B cell (primary cell): ENCODE data around the gene CTBP2.

ENCODE experiments used
- EZH2 ChIP-seq: IDR thresholded peaks from 2 replicates; pipeline ENCODE4 v1.6.1; 2012; ENCODE audit warnings: borderline replicate concordance, low read depth, mild to moderate bottlenecking, moderate library complexity, low read length; ENCODE audit not compliant: insufficient read depth, poor library complexity, severe bottlenecking
- TF ChIP-seq, protein P1 (sequence below): fragments of 200-600 bp; IDR thresholded peaks from one replicate; pipeline ENCODE4 v1.8.0; 2022; ENCODE audit warnings: antibody characterized with exemption, mild to moderate bottlenecking

DNA sequence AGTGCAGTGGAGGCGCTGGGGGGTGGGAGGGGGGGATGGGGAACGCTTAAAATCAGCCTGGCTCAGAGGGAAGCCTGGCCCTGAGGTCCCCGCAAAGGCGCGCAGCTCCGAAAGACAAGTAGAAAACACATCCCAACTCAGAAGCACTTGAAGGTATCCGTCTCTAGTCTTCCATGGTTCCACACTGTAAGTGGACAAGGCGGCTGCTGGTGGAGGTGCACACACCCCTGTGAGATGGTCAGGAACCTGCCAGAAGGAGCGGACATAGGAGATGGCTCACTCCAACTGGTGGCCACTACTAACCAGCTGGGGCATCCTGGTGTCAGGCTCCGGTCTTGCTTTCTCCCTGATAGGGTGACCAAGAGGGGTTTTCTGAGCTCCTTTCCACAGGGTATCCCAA, 41.7 kb downstream of the CTBP2 start:
- TF ChIP-seq, protein P1, sequence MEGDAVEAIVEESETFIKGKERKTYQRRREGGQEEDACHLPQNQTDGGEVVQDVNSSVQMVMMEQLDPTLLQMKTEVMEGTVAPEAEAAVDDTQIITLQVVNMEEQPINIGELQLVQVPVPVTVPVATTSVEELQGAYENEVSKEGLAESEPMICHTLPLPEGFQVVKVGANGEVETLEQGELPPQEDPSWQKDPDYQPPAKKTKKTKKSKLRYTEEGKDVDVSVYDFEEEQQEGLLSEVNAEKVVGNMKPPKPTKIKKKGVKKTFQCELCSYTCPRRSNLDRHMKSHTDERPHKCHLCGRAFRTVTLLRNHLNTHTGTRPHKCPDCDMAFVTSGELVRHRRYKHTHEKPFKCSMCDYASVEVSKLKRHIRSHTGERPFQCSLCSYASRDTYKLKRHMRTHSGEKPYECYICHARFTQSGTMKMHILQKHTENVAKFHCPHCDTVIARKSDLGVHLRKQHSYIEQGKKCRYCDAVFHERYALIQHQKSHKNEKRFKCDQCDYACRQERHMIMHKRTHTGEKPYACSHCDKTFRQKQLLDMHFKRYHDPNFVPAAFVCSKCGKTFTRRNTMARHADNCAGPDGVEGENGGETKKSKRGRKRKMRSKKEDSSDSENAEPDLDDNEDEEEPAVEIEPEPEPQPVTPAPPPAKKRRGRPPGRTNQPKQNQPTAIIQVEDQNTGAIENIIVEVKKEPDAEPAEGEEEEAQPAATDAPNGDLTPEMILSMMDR: no peak
- no peak for TF ChIP-seq EZH2
